Activated CD8-positive, alpha-beta memory T cell treated with anti-CD3 and anti-CD28 coated beads, Interleukin-2, amount 50 U/mL, for 4 hours (primary cell): ENCODE data around the gene OR8K1.

Source experiments
- DNase-seq: peaks from one replicate; pipeline ENCODE4 v3.0.0-alpha.2; 2020

Gene OR8K1

GRCh38 chr11:56345739-56346138, at the start of gene OR8K1:
TSS of gene OR8K1 (plus strand) at chr11:56346039. CDS start at chr11:56346039, 0 bp downstream.
- no peak for DNase-seq

DNA sequence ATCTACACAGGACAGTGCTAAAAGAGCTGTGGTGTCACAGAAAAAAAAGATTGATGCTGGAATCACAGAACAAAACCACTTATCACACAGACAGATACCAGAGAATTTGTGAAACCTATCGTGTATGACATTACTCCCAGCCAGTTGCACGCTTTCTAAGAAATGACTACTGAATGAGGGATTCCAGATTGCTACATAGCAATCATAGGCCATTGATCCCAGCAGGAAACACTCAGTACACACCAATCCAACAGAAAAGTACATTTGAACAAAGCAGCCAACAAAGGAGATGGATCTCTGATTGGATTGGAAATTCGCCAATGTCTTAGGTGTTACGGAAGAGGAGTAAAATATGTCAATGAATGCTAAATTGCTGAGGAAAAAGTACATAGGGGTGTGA, 48.9 kb upstream of the OR8K1 start:
- no peak for DNase-seq

- DNase-seq = no peak
These were observed 38.0 kb upstream of the OR8K1 start for GRCh38 chr11:56307836-56308235.

GRCh38 chr11:56314844-56315243, 31.0 kb upstream of the OR8K1 start, which contains the start of gene OR8K3:
TSS of gene OR8K3 (plus strand) at chr11:56315144. CDS start at chr11:56318307, 3,163 bp downstream.
- DNase-seq = no peak

DNA sequence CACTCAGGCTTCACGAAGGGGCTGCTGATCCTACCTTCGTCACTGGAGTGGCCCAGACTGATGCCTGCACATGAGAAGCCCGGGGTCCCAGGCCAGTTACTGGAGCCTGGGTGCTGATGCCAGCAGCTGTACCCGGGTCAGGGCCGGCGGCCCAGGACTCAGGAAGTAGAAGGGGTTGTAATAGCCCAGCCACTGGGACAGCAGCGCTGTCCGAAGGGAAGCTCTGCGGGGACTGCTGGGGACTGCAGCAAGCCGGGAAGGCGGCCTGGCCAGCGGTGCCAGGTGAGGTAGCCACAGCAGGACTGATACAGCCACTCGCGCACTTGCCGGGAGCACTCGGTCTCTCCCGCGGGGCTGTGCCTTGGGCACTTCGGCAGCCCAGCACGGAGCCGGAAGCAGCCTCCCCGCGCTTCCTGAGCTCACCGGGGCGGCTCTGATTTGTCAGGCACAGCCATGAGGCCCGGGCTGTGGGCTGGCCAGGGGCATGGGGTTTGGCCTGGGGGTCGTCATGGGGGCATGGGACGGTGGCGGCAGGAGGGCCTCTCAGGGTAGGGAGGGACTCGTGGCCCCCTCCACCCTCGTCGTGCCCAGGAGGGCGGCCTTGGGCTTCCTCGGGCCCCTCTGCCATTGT, 13.9 kb upstream of the OR8K1 start:
- DNase-seq = no peak

DNA sequence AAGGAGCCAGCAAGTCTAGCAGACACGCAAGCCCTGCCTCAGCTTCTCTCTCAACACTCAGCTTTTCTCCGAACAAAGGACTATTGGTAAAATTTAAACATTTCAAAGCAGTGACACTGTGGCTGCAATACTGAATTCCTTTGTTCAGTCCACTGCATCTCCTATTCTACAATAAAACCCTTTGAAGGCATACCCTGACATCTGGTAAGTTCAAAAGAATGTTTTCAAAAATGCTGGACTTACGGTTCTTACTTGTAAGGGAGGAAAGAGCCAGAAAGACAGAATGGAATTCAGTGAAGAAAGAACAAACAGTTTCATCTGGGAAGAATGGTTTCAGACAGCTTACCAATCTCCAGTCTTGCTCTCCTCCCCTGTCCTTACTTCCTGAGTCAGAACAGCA, 12.7 kb upstream of the OR8K1 start:
- DNase-seq = no peak

- DNase-seq = no peak
These were observed 5.5 kb upstream of the OR8K1 start for GRCh38 chr11:56340289-56340688.

- DNase-seq = no peak
These were observed 8.2 kb downstream of the OR8K1 start, which contains the start of gene OR8J1 for GRCh38 chr11:56353991-56354390. TSS of gene OR8J1 (plus strand) at chr11:56354291. CDS start at chr11:56360247, 5,956 bp downstream.

DNA sequence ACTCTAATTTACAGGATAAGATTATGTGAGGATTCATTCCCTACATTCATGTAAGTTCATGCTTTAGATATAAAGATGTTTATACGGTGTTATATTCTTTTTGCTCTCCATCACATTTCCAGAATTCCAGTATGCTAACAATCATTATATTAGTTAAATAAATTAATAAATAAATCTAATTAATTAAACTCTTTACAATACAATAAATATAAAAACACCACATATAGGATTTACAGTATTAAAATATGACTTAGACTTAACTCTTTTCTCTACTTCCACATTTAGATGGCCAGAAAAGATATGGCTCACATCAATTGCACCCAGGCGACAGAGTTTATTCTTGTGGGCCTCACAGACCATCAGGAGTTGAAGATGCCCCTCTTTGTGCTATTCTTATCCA, 29.5 kb downstream of the OR8K1 start, which contains the start of gene OR8U1:
Gene OR8U1 (plus strand): TSS at position 301 of the 400 bp plus-strand sequence. CDS start 0 bp downstream, at position 301.
- no peak for DNase-seq

- DNase-seq = no peak
These were observed 34.3 kb downstream of the OR8K1 start for GRCh38 chr11:56380120-56380519.

- DNase-seq = no peak
These were observed 48.5 kb downstream of the OR8K1 start for GRCh38 chr11:56394381-56394780.

GRCh38 chr11:56396047-56396446, 50.2 kb downstream of the OR8K1 start:
- DNase-seq = no peak
